Hematopoietic multipotent progenitor cell treated with erythropoietin and hydrocortisone succinate and interleukin-3 and kit ligand, for 8 days (in vitro differentiated cells): ENCODE data around the gene NRSN2.
A peak's percentile ranks its signal among the peaks of the same experiment; 100 is the strongest.
"Not testable (repeated sequence)": the region's sequence is repeated elsewhere in the genome, so short reads cannot be mapped to it uniquely, and the experiment has no call there.

Source experiments
- DNase-seq: peaks from one replicate; pipeline ENCODE4 v3.0.0-alpha.2; 2015

Gene NRSN2

DNA sequence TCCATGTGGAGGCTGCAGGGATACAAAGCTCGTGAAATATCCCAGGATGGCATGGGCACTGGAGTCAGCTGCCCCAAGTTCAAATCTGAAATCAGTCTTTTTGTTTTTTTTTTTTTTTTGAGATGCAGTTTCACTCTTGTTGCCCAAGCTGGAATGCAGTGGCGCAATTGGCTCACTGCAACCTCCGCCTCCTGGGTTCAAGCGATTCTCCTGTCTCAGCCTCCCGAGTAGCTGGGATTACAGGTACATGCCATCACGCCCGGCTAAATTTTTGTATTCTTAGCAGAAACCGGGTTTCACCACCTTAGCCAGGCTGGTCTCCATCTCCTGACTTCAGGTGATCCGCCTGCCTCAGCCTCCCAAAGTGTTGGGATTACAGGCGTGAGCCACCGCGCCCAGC lies 30.7 kb downstream of the NRSN2 start:
- not testable (repeated sequence) for DNase-seq

DNA sequence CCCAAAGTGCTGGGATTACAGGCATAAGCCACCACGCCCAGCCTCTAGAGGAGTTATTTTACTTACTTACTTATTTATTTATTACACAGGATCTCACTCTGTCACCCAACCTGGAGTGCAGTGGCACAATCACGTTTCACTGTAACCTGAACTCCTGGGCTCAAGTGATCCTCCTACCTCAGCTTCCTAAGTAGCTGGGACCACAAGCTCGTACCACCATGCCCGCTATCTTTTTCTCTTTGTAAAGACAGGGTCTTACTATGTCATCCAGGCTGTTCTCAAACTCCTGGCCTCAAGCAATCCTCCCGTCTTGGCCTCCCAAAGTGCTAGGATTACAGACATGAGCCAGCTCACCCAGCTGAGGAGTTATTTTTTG lies 32.0 kb downstream of the NRSN2 start:
- DNase-seq, result no peak

- peak; percentile 35 for DNase-seq
Observed at GRCh38 chr20:380763-381580, 34.1 kb downstream of the NRSN2 start.

DNA sequence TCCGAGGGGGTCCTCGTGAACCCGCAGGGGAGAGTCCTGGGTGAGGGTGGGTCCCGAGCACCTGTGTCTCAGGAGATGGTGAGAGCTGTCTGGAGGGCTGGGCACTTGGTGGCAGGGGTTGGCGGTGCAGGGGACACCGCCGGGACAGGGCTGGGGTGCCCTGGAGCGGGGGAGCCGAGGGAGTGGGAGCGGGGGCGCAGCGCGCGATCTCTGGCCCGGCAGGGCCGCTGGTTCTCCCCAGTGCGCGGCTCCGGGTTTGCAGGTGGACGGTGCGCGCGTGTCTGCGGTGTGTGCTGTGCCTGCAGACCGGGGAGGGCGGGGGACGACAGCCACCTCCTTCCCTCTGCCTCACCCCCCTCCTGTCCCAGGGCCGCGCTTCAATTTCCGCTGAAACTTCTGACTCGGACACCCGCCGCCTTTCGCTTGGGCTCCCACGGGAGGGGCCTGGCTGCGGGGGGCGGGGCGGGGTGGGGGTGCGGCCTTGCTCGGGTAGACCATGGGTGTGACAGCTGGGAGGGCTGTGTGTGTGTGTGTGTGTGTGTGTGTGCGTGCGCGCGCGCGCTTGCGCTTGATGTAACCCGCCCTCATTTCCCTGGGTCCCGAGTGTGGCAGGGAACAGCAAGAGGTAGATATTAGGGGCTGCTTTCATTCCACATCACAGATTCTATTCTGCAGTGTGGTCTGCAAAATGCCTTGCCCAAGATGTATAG lies 34.8 kb downstream of the NRSN2 start:
- peak; percentile 76 for DNase-seq

GRCh38 chr20:382291-383115 lies 35.6 kb downstream of the NRSN2 start:
- DNase-seq, result no peak

GRCh38 chr20:383889-384288 lies 37.0 kb downstream of the NRSN2 start:
- no peak for DNase-seq

DNA sequence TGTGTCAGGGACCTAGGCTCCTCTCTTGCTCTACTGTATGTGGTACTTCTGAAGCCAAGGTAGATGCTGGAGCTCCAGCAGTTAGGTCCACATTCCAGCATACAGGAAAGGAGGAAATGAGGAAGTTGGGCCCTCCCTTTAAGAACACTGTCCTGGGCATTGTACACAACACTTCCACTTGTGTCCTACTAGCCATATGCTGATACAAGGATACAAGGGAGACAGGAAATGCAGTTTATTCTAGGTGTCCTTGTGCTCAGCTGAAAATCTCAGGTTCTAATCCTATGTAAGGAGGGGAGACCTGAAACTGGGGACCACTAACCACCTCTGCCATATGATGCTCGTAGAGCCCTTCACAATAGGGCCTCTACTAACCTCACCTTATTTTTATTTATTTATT lies 37.8 kb downstream of the NRSN2 start:
- no peak for DNase-seq

DNA sequence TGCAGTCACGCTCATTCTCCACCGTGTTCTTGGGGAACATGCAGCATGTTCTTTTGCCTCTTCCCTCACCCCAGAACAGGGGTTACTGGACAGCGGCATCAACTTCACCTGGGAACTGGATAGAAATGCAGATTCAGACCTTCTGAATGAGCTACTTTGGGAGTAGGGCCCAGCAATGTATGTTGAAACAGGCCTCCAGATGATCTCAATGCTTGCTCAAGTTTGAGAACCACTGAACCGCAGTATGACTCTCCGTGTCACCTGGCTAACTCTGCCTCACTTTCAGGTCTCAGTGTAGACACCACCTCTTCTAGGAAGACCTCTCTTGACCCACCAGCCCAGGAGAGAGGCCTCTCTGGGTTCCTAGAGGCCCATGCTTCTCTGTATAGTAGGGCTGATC lies 38.5 kb downstream of the NRSN2 start:
- no peak for DNase-seq

GRCh38 chr20:386634-387033 lies 39.7 kb downstream of the NRSN2 start:
- not testable (repeated sequence) for DNase-seq

- DNase-seq, result no peak
Observed at GRCh38 chr20:387520-387919, 40.6 kb downstream of the NRSN2 start.

DNA sequence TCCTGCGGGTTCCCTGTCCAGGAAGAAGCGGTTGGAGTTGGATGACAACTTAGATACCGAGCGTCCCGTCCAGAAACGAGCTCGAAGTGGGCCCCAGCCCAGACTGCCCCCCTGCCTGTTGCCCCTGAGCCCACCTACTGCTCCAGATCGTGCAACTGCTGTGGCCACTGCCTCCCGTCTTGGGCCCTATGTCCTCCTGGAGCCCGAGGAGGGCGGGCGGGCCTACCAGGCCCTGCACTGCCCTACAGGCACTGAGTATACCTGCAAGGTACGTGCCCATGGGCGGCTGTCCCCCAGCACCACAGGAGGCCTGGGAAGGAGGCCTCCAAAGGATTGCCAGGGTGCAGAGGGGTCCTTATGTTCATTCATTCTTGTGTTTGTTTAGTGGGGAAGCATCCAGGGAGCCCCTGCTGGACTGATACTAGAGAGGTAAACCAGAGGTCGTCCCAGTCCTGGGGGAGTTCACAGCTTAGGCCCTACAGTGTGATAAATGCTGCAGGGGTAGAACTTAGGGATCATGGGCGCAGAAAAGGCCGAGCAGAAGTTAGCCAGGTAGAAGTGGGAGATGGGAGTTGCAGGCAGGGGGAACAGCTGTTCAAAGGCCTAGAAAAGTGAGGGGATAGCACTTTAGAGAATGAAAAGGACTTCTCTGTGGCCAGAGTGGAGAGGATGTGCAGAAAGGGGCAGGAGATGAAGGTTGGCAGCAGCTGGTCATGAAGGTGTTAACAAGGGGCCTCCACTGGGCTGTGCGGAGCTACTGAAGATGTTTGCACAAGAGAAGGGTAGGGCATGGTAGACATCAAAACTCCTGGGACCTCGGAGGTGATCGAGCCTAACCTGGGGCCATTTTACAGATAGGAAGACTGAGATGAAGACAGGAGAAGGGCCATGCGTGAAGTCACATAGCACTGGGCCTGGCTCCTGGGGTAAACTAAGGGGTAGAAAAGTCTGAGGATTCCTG lies 41.4 kb downstream of the NRSN2 start:
- no peak for DNase-seq

- no peak for DNase-seq
Observed at GRCh38 chr20:389220-389619, 42.3 kb downstream of the NRSN2 start.

GRCh38 chr20:391041-391711 lies 44.3 kb downstream of the NRSN2 start:
- no peak for DNase-seq

DNA sequence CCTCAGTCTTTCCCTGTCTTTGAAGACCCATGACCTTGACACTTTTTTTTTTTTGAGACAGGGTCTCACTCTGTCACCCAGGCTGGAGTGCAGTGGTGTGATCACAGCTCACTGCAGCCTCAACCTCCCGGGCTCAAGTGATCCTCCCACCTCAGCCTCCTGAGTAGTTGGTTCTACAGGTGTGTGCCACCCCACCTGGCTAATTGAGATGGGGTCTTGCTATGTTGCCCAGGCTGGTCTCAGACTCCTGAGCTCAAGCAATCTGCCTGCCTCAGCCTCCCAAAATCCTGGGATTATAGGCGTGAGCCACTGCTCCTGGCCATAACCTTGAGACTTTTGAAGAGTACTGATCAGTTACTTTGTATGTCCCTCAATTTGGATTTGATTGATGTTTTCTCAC lies 46.4 kb downstream of the NRSN2 start:
- not testable (repeated sequence) for DNase-seq

- DNase-seq, result no peak
Observed at GRCh38 chr20:396252-396618, 49.3 kb downstream of the NRSN2 start.

DNA sequence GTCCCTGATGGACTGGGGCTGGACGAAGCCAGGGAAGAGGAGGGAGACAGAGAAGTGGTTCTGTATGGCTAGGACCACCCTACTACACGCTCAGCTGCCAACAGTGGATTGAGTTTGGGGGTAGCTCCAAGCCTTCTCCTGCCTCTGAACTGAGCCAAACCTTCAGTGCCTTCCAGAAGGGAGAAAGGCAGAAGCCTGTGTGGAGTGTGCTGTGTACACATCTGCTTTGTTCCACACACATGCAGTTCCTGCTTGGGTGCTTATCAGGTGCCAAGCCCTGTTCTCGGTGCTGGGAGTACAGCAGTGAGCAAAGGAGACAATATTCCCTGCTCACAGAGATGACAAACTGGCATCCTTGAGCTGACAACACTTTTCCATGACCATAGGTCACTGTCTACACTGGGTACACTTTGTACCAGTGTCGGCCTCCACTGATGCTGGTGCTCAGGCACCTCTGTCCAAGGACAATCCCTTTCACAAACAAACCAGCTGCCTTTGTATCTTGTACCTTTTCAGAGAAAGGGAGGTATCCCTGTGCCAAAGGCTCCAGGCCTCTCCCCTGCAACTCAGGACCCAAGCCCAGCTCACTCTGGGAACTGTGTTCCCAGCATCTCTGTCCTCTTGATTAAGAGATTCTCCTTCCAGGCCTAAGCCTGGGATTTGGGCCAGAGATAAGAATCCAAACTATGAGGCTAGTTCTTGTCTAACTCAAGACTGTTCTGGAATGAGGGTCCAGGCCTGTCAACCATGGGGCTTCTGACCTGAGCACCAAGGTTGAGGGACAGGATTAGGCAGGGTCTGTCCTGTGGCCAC lies 49.9 kb downstream of the NRSN2 start:
- DNase-seq, result no peak

- no peak for DNase-seq
Observed at GRCh38 chr20:397432-398237, 50.7 kb downstream of the NRSN2 start.

DNA sequence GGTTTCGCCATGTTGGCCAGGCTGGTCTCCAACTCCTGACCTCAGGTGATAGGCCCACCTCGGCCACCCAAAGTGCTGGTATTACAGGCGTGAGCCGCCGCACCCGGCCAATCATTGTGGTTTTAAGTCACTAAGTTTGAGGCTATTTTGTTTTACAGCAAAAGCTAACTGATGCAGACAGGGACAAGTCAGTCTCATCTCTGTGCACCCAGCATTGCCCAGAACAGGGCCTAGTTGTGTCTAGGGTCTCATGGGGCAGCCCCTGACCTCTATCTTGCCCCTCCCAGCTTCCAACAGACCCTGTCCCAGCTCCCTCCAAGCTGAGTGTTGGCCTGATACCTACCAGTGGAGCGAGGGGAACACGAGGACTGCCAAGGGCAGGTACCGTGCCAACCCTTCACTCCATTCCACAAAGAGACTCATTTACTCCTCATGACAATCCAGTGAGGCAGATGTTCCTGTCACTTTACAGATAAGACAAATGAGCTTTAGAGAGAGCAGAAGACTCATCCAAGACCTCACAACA lies 52.3 kb downstream of the NRSN2 start:
- DNase-seq, result peak; percentile 65

GRCh38 chr20:400128-400453 lies 53.2 kb downstream of the NRSN2 start:
- DNase-seq, result no peak
